ENCODE results near the gene SUCO. TPM values are rescaled to one million over a fixed set of nuclear protein-coding genes. Genes with fewer than 3 reads are reported as not detected.

SUCO gene
- total and polyA plus RNA-seq, 2 donors (not counting 1 experiment from before 2014, with no cell fraction given): 5.5 to 59.7 TPM

DNA sequence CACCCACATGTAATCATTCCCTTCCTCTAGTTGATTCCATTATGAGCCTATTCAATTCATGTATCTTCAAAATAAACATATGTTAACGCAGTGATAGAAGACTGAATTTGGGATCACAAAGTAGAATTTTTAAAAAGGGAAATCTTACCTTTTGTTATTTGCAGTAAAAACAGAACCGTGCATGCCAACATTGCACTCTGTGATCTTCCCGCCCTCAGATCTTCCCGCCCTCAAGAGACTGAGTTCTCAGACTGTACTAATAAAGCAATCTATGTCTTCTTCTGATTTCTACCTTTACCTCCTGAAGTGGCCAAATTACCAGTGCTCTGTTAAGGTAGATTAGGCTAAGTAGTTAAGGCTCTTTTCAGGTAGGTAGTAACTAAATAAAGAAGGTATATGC, 3.6 kb upstream of the SUCO start:
- Mint-ChIP-seq H3K4me3 (no peak overlapping the region), H3K9me3 (ENCODE audit: insufficient read depth) (no peaks in the 10 kb centered on the region), H3K4me1 (peaks cover 18% of the 10 kb centered on the region), H3K27ac (no peak overlapping the region), H3K27me3 (peaks cover 9% of the 10 kb centered on the region)
- H2AFZ ChIP-seq (ENCODE audit: insufficient read depth, low read depth, low read length, poor library complexity, severe bottlenecking): no peak overlapping the region
- no peak for TF ChIP-seq EZH2 (IDR thresholded peaks at IDR 0.05; ENCODE audit: borderline replicate concordance, insufficient read depth, low read depth, low read length, poor library complexity, severe bottlenecking)
- TF ChIP-seq, protein P1, sequence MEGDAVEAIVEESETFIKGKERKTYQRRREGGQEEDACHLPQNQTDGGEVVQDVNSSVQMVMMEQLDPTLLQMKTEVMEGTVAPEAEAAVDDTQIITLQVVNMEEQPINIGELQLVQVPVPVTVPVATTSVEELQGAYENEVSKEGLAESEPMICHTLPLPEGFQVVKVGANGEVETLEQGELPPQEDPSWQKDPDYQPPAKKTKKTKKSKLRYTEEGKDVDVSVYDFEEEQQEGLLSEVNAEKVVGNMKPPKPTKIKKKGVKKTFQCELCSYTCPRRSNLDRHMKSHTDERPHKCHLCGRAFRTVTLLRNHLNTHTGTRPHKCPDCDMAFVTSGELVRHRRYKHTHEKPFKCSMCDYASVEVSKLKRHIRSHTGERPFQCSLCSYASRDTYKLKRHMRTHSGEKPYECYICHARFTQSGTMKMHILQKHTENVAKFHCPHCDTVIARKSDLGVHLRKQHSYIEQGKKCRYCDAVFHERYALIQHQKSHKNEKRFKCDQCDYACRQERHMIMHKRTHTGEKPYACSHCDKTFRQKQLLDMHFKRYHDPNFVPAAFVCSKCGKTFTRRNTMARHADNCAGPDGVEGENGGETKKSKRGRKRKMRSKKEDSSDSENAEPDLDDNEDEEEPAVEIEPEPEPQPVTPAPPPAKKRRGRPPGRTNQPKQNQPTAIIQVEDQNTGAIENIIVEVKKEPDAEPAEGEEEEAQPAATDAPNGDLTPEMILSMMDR (IDR thresholded peaks at IDR 0.05): no peak
- ChIA-PET CTCF (no interaction called here), POLR2A (no interaction called here)
- intact Hi-C loops (cut with micrococcal nuclease): no loop called here
- peaks cover 8% of the 10 kb centered on the region for H3K79me2 ChIP-seq (ENCODE audit: control insufficient read depth, insufficient read depth, low read length)
- H3K27ac ChIP-seq (ENCODE audit: low read length in 2 of 2): no peak overlapping the region
- H3K9me3 ChIP-seq (ENCODE audit: control extremely low read depth in 1 of 3, control insufficient read depth in 2 of 3, insufficient read depth in 1 of 3, low read length in 2 of 3): no peaks in the 10 kb centered on the region
- H3K4me2 ChIP-seq (replicated peaks; ENCODE audit: low read depth, low read length, poor library complexity, severe bottlenecking): no peak overlapping the region
- peaks cover 9 to 15% of the 10 kb centered on the region in 2 donors for H3K4me1 ChIP-seq (ENCODE audit: control insufficient read depth in 2 of 2, insufficient read depth in 2 of 2, low read length in 2 of 2)
- DNase-seq: no peak
- no peak for ATAC-seq (ENCODE audit: low read depth)
- no peak overlapping the region for H3K9ac ChIP-seq (ENCODE audit: low read length)
- no peaks in the 10 kb centered on the region for H3K36me3 ChIP-seq (replicated peaks in 1 of 2; ENCODE audit: control extremely low read depth in 1 of 2, control insufficient read depth in 1 of 2, extremely low read depth in 1 of 2, insufficient read depth in 2 of 2, low read length in 1 of 2)
- no peaks in the 10 kb centered on the region for H3K27me3 ChIP-seq (replicated peaks in 1 of 4; ENCODE audit: control extremely low read depth in 1 of 4, control insufficient read depth in 3 of 4, insufficient read depth in 4 of 4, low read length in 3 of 4)
- H4K20me1 ChIP-seq (ENCODE audit: control insufficient read depth, insufficient read depth, low read length, poor library complexity, severe bottlenecking): no peaks in the 10 kb centered on the region
- H3K4me3 ChIP-seq (ENCODE audit: control extremely low read depth in 1 of 5, extremely low read depth in 1 of 5, insufficient read depth in 1 of 5, low read depth in 2 of 5, low read length in 4 of 5): no peak overlapping the region
- WGBS (ENCODE audit: insufficient coverage): no CpG with 5 or more reads among the region's 4 CpGs

DNA sequence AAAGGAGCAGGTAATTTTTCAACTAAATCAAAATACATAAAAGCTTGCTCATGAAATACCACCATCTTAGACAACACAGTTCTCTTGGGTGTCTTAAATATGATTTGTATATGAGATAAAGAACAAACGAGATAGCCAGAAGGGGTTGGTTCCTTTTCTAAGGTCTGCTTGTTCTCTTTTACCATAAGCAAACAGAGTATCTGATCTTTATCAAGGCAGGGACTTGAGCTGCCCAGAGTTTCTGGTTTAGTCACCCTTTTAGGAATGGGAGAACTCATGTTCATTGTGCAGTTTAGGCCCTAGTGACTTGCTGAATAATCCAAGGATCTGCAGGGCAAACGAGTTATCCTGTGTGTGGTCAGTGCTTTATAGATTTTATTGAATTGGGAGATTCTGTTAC, 3.0 kb upstream of the SUCO start:
- peaks cover 9% of the 10 kb centered on the region for H3K27me3 Mint-ChIP-seq
- H3K9me3 Mint-ChIP-seq (ENCODE audit: insufficient read depth): no peaks in the 10 kb centered on the region
- no peaks in the 10 kb centered on the region for H3K36me3 ChIP-seq (replicated peaks in 1 of 2; ENCODE audit: control extremely low read depth in 1 of 2, control insufficient read depth in 1 of 2, extremely low read depth in 1 of 2, insufficient read depth in 2 of 2, low read length in 1 of 2)
- peaks cover 25% of the 10 kb centered on the region for H3K4me1 Mint-ChIP-seq
- H3K4me1 ChIP-seq (ENCODE audit: control insufficient read depth in 2 of 2, insufficient read depth in 2 of 2, low read length in 2 of 2): peaks cover 16 to 18% of the 10 kb centered on the region in 2 donors
- no peak for ATAC-seq (ENCODE audit: low read depth)
- intact Hi-C loops (cut with micrococcal nuclease): loop anchor here (5.0 to 10.0 kb wide), 2 partner anchors 195 to 882 kb away; no protein-coding TSS in a partner anchor
- H4K20me1 ChIP-seq (ENCODE audit: control insufficient read depth, insufficient read depth, low read length, poor library complexity, severe bottlenecking): no peaks in the 10 kb centered on the region
- H3K9me3 ChIP-seq (ENCODE audit: control extremely low read depth in 1 of 3, control insufficient read depth in 2 of 3, insufficient read depth in 1 of 3, low read length in 2 of 3): no peaks in the 10 kb centered on the region
- H3K27ac ChIP-seq (ENCODE audit: low read length in 2 of 2): no peak overlapping the region
- TF ChIP-seq, protein P1 (IDR thresholded peaks at IDR 0.05): no peak
- TF ChIP-seq EZH2 (IDR thresholded peaks at IDR 0.05; ENCODE audit: borderline replicate concordance, insufficient read depth, low read depth, low read length, poor library complexity, severe bottlenecking): no peak
- POLR2A ChIA-PET: no interaction called here
- peaks cover 15% of the 10 kb centered on the region for H3K79me2 ChIP-seq (ENCODE audit: control insufficient read depth, insufficient read depth, low read length)
- CTCF ChIA-PET: no interaction called here
- no peak overlapping the region for H3K4me3 Mint-ChIP-seq
- no peak for DNase-seq
- H3K4me3 ChIP-seq (ENCODE audit: control extremely low read depth in 1 of 5, extremely low read depth in 1 of 5, insufficient read depth in 1 of 5, low read depth in 2 of 5, low read length in 4 of 5): no peak overlapping the region
- H3K4me2 ChIP-seq (replicated peaks; ENCODE audit: low read depth, low read length, poor library complexity, severe bottlenecking): no peak overlapping the region
- H3K9ac ChIP-seq (ENCODE audit: low read length): no peak overlapping the region
- H2AFZ ChIP-seq (ENCODE audit: insufficient read depth, low read depth, low read length, poor library complexity, severe bottlenecking): no peak overlapping the region
- no peak overlapping the region for H3K27ac Mint-ChIP-seq
- 60% methylated on average over 1 of the region's 2 CpGs for WGBS (ENCODE audit: insufficient coverage)
- H3K27me3 ChIP-seq (replicated peaks in 1 of 4; ENCODE audit: control extremely low read depth in 1 of 4, control insufficient read depth in 3 of 4, insufficient read depth in 4 of 4, low read length in 3 of 4): no peaks in the 10 kb centered on the region
